GM12878 (cell line): ENCODE measurements around the gene DNAH9. TPM values are rescaled to one million over a fixed set of nuclear protein-coding genes. Genes with fewer than 3 reads are reported as not detected.

Source experiments
- ATAC-seq: fragments of 200-7000 bp; cut with Tn5 transposase; 3 replicates; pipeline ENCODE4 v1.9.1; 2020; ENCODE audit warnings: mild to moderate bottlenecking, moderate library complexity
- BruUV-seq: library from RNA; stranded (reverse); fragments of 400-500 nt; replicated peaks from 2 replicates; lab custom pipeline; 2021; lab: Mats Ljungman, UMichigan
- CTCF ChIA-PET: fragments of 300-600 bp; sonication (Branson Sonifier 250); formaldehyde crosslinking; extraction: SDS; loops from one replicate; lab custom pipeline; 2021; ENCODE audit warnings: inconsistent platforms; lab: Yijun Ruan, JAX
- POLR2A ChIA-PET: fragments of 350-600 bp; formaldehyde crosslinking; extraction: SDS; loops from one replicate; lab custom pipeline; 2021; ENCODE audit warnings: inconsistent platforms; lab: Charles Lee
- RAD21 ChIA-PET: fragments of 300-600 bp; sonication (Branson Sonifier 250); formaldehyde crosslinking; loops from one replicate; lab custom pipeline; 2023; ENCODE audit warnings: antibody characterized with exemption; ENCODE audit not compliant: unreplicated experiment; lab: Charles Lee
- SMC1A ChIA-PET: fragments of 300-600 bp; sonication (Branson Sonifier 250); formaldehyde crosslinking; loops from one replicate; lab custom pipeline; 2023; ENCODE audit not compliant: unreplicated experiment, uncharacterized antibody; lab: Charles Lee
- DNase-seq: peaks from one replicate; pipeline ENCODE4 v3.0.0-alpha.2; 2011; ENCODE audit warnings: low read depth, low spot score
- FAIRE-seq: peaks from 3 replicates; lab custom pipeline; 2011; peaks lifted over from hg19 to GRCh38; lab: Jason Lieb, UNC
- H2AFZ ChIP-seq: 2 replicates; pipeline ENCODE4 v1.6.0; 2011; ENCODE audit warnings: low read depth, low read length, control low read depth; ENCODE audit not compliant: control insufficient read depth
- H3K27ac ChIP-seq: 2 replicates; pipeline ENCODE4 v1.5.1; 2011; ENCODE audit warnings: control low read depth; ENCODE audit not compliant: control insufficient read depth, insufficient read depth
- H3K27me3 ChIP-seq, 2 experiments: replicated peaks in 1 of 2; 2 replicates each; pipeline versions ENCODE4 v1.6.0 to v1.6.1; 2011; ENCODE audit warnings: low read length in 1 of 2; ENCODE audit not compliant: control insufficient read depth in 2 of 2, insufficient read depth in 2 of 2
- H3K36me3 ChIP-seq, 2 experiments: 2 replicates each; pipeline ENCODE4 v1.5.1; 2011; ENCODE audit warnings: low read length in 1 of 2; ENCODE audit not compliant: control insufficient read depth in 2 of 2, insufficient read depth in 2 of 2
- H3K4me1 ChIP-seq: 2 replicates; pipeline ENCODE4 v1.6.1; 2011; ENCODE audit warnings: mild to moderate bottlenecking, low read length, moderate library complexity, mixed read lengths; ENCODE audit not compliant: control insufficient read depth, insufficient read depth
- H3K4me2 ChIP-seq: 2 replicates; pipeline ENCODE4 v1.6.0; 2011; ENCODE audit warnings: control low read depth; ENCODE audit not compliant: control insufficient read depth, insufficient read depth
- H3K4me3 ChIP-seq: fragments of 200-600 bp; sonication (generic); 2 replicates; pipeline ENCODE4 v1.5.1; 2016
- H3K79me2 ChIP-seq: 2 replicates; pipeline ENCODE4 v1.6.0; 2011; ENCODE audit warnings: low read length; ENCODE audit not compliant: control insufficient read depth, insufficient read depth
- H3K9ac ChIP-seq: 2 replicates; pipeline ENCODE4 v1.8.0; 2011; ENCODE audit warnings: low read length, control low read depth, mixed read lengths; ENCODE audit not compliant: control insufficient read depth, insufficient read depth
- H3K9me3 ChIP-seq: replicated peaks from 3 replicates; pipeline ENCODE4 v1.5.1; 2011; ENCODE audit warnings: mild to moderate bottlenecking, low read length; ENCODE audit not compliant: control insufficient read depth, insufficient read depth
- H4K20me1 ChIP-seq: 2 replicates; pipeline ENCODE4 v1.6.0; 2011; ENCODE audit not compliant: control insufficient read depth, insufficient read depth
- FOS ChIP-seq: IDR thresholded peaks from 3 replicates; pipeline ENCODE4 v1.6.1; 2011; ENCODE audit warnings: borderline replicate concordance; ENCODE audit not compliant: insufficient read length; ENCODE audit errors: extremely low read depth
- LARP7 ChIP-seq: fragments of 450-650 bp; IDR thresholded peaks from 2 replicates; pipeline ENCODE4 v1.6.1; 2017; ENCODE audit warnings: mild to moderate bottlenecking
- MAX ChIP-seq: IDR thresholded peaks from 2 replicates; pipeline ENCODE4 v1.6.1; 2012; ENCODE audit warnings: low read depth, low read length, improper control_type of control experiment
- PAX5 ChIP-seq: IDR thresholded peaks from 2 replicates; pipeline ENCODE4 v1.6.1; 2011; ENCODE audit warnings: low read depth, low read length, borderline replicate concordance
- REST ChIP-seq: IDR thresholded peaks from 2 replicates; pipeline ENCODE4 v1.6.1; 2012; ENCODE audit warnings: mild to moderate bottlenecking, low read depth, low read length
- TCF7 ChIP-seq: IDR thresholded peaks from 2 replicates; pipeline ENCODE4 v1.6.1; 2014; ENCODE audit warnings: antibody characterized with exemption, borderline replicate concordance
- WRNIP1 ChIP-seq: IDR thresholded peaks from 2 replicates; pipeline ENCODE4 v1.6.1; 2011; ENCODE audit warnings: low read depth, low read length, improper control_type of control experiment, borderline replicate concordance
- WGBS: methylation state at CpG from one replicate; pipeline ENCODE4 v1.1.6; 2016; ENCODE audit warnings: low lambda C conversion rate; ENCODE audit not compliant: insufficient replicate concordance, insufficient coverage; ENCODE audit errors: missing lambda C conversion rate; 5-methylcytosine and 5-hydroxymethylcytosine counted together
- in situ Hi-C: fragments of 300-500 bp; cut with MboI; formaldehyde crosslinking; loops from 9 replicates; pipeline ENCODE4 v1.14.3; 2018; ENCODE audit warnings: mixed read lengths
- intact Hi-C: fragments of 100-400 bp; cut with micrococcal nuclease; formaldehyde crosslinking; loops from one replicate; pipeline ENCODE4 v1.14.2; 2022; ENCODE audit not compliant: unreplicated experiment
- polyA plus RNA-seq, 11 experiments: library from polyadenylated mRNA; depleted of rRNA in 4 of 11; unstranded in 6 of 11; stranded (reverse) in 5 of 11; fragments of >200 nt; fragmentation: Nextera tagmentation in 4 of 11; fragmentation: Illumina TruSeq in 1 of 11; extraction: Ambion mirVana in 4 of 11; extraction: Trizol in 1 of 11; gene quantifications; 1 replicate in 1 of 11; 2 replicates in 10 of 11; pipeline versions ENCODE4 v1.2.1 to v1.2.3, GENCODE V29; 2011 to 2016; ENCODE audit warnings: inconsistent platforms in 2 of 11, missing spikeins in 2 of 11, low read depth in 1 of 11
- total RNA-seq, 4 experiments: library from RNA; depleted of rRNA in 3 of 4; stranded (reverse); fragments of >200 nt in 3 of 4; fragmentation: Illumina TruSeq in 1 of 4; extraction: Trizol in 1 of 4; gene quantifications; 2 replicates each; pipeline versions ENCODE4 v1.2.1 to v1.2.3, GENCODE V29; 2013 to 2021

DNAH9 gene
- total and polyA plus RNA-seq, 10 of the 15 experiments (the other 5 are each of a cell fraction or from before 2014, with no cell fraction given) = 0.10 to 0.40 (median 0.19) TPM; not detected in 7

GRCh38 chr17:11690681-11691080 lies 92.4 kb downstream of the DNAH9 start:
- H3K27me3 ChIP-seq = no peaks in the 10 kb centered on the region
- no peaks in the 10 kb centered on the region for H4K20me1 ChIP-seq
- H2AFZ ChIP-seq = no peak overlapping the region
- no peak overlapping the region for H3K9ac ChIP-seq
- no TSS peak for BruUV-seq
- ChIA-PET SMC1A (no interaction called here), RAD21 (no interaction called here), POLR2A (no interaction called here), CTCF (no interaction called here)
- no peak for TF ChIP-seq REST
- no peak for TF ChIP-seq FOS
- TF ChIP-seq PAX5 = no peak
- TF ChIP-seq LARP7 = no peak
- TF ChIP-seq TCF7 = no peak
- no peak for TF ChIP-seq WRNIP1
- no peak for TF ChIP-seq MAX
- no peaks in the 10 kb centered on the region; the same call in 2 of the 3 replicates for H3K9me3 ChIP-seq
- 24% methylated on average over 5 of the region's 5 CpGs for WGBS
- no peak for DNase-seq
- no peak overlapping the region for H3K27ac ChIP-seq
- no peak for FAIRE-seq
- in situ Hi-C loops (no loop called here), intact Hi-C loops (no loop called here)
- H3K4me1 ChIP-seq = no peaks in the 10 kb centered on the region
- H3K36me3 ChIP-seq = no peaks in the 10 kb centered on the region
- no peak overlapping the region for H3K4me3 ChIP-seq
- H3K79me2 ChIP-seq = no peaks in the 10 kb centered on the region
- H3K4me2 ChIP-seq = no peak overlapping the region
- ATAC-seq = no peak
